Trophoblast cell (in vitro differentiated cells and primary cell): ENCODE data around the gene IFNB1. TPM values are rescaled to one million over a fixed set of nuclear protein-coding genes. Genes with fewer than 3 reads are reported as not detected.

Experiments
- DNase-seq, 2 donors: peaks; one replicate each; pipeline ENCODE4 v3.0.0-alpha.2; 2016
- H2AFZ ChIP-seq: 2 replicates; pipeline ENCODE4 v1.6.1; 2013; ENCODE audit warnings: low read length, moderate library complexity, mild to moderate bottlenecking; ENCODE audit not compliant: insufficient read depth, poor library complexity
- H2AK5ac ChIP-seq: 2 replicates; pipeline ENCODE4 v1.6.1; 2013; ENCODE audit warnings: mild to moderate bottlenecking, low read length
- H2BK120ac ChIP-seq: 2 replicates; pipeline ENCODE4 v1.6.1; 2013; ENCODE audit warnings: low read length, mild to moderate bottlenecking, moderate library complexity; ENCODE audit not compliant: insufficient read depth, poor library complexity
- H2BK12ac ChIP-seq: 2 replicates; pipeline ENCODE4 v1.6.1; 2013; ENCODE audit warnings: mild to moderate bottlenecking, low read length, moderate library complexity
- H2BK5ac ChIP-seq: 2 replicates; pipeline ENCODE4 v1.6.1; 2013; ENCODE audit warnings: low read length, low read depth, moderate library complexity, mild to moderate bottlenecking; ENCODE audit not compliant: poor library complexity
- H3K14ac ChIP-seq: 2 replicates; pipeline ENCODE4 v1.6.1; 2013; ENCODE audit warnings: mild to moderate bottlenecking, low read length
- H3K18ac ChIP-seq: 2 replicates; pipeline ENCODE4 v1.6.1; 2013; ENCODE audit warnings: mild to moderate bottlenecking, low read length
- H3K23ac ChIP-seq: 2 replicates; pipeline ENCODE4 v1.6.1; 2013; ENCODE audit warnings: low read length
- H3K27ac ChIP-seq: 2 replicates; pipeline ENCODE4 v1.5.1; 2013; ENCODE audit warnings: low read depth, mild to moderate bottlenecking, inconsistent platforms, low read length, moderate library complexity
- H3K27me3 ChIP-seq: 2 replicates; pipeline ENCODE4 v1.6.1; 2013; ENCODE audit warnings: inconsistent platforms, mild to moderate bottlenecking, low read length, moderate library complexity; ENCODE audit not compliant: insufficient read depth
- H3K36me3 ChIP-seq, 2 experiments: 1 replicate in 1 of 2; 2 replicates in 1 of 2; pipeline ENCODE4 v1.6.1; 2013; ENCODE audit warnings: low read length in 2 of 2, mild to moderate bottlenecking in 2 of 2, moderate library complexity in 1 of 2; ENCODE audit not compliant: insufficient read depth in 2 of 2, control insufficient read depth in 1 of 2
- H3K4ac ChIP-seq: 2 replicates; pipeline ENCODE4 v1.6.1; 2013; ENCODE audit warnings: low read depth, mild to moderate bottlenecking, low read length, moderate library complexity
- H3K4me1 ChIP-seq, 2 experiments: 1 replicate in 1 of 2; 2 replicates in 1 of 2; pipeline ENCODE4 v1.6.1; 2013; ENCODE audit warnings: low read length in 2 of 2, mild to moderate bottlenecking in 2 of 2, moderate library complexity in 1 of 2; ENCODE audit not compliant: insufficient read depth in 2 of 2, control insufficient read depth in 1 of 2
- H3K4me2 ChIP-seq: 2 replicates; pipeline ENCODE4 v1.6.1; 2013; ENCODE audit warnings: inconsistent platforms, mild to moderate bottlenecking, low read length, moderate library complexity
- H3K4me3 ChIP-seq: 2 replicates; pipeline ENCODE4 v1.5.1; 2013; ENCODE audit warnings: mild to moderate bottlenecking, low read depth, low read length, inconsistent platforms
- H3K79me1 ChIP-seq: one replicate; pipeline ENCODE4 v1.6.1; 2013; ENCODE audit warnings: low read length
- H3K79me2 ChIP-seq: 2 replicates; pipeline ENCODE4 v1.6.1; 2013; ENCODE audit warnings: low read length, mild to moderate bottlenecking; ENCODE audit not compliant: control insufficient read depth, insufficient read depth, poor library complexity
- H3K9ac ChIP-seq: 2 replicates; pipeline ENCODE4 v1.6.1; 2013; ENCODE audit warnings: mild to moderate bottlenecking, low read length
- H3K9me3 ChIP-seq: 2 replicates; pipeline ENCODE4 v1.6.1; 2013; ENCODE audit warnings: low read depth, mild to moderate bottlenecking, control low read depth, inconsistent platforms, low read length; ENCODE audit not compliant: insufficient read depth
- H4K12ac ChIP-seq: 2 replicates; pipeline ENCODE4 v1.6.1; 2013; ENCODE audit warnings: low read depth, mild to moderate bottlenecking, low read length, moderate library complexity
- H4K8ac ChIP-seq: 2 replicates; pipeline ENCODE4 v1.6.1; 2013; ENCODE audit warnings: low read depth, mild to moderate bottlenecking, low read length, moderate library complexity
- H4K91ac ChIP-seq: one replicate; pipeline ENCODE4 v1.6.1; 2013; ENCODE audit warnings: low read depth, mild to moderate bottlenecking, low read length, moderate library complexity
- WGBS: extraction: QIAGEN DNeasy Blood & Tissue Kit; methylation state at CpG from one replicate; pipeline ENCODE4 v1.1.7; 2013; ENCODE audit warnings: missing lambda C conversion rate; ENCODE audit not compliant: insufficient read length, insufficient coverage; ENCODE audit errors: extremely low coverage; 5-methylcytosine and 5-hydroxymethylcytosine counted together
- polyA plus RNA-seq: library from polyadenylated mRNA; stranded (reverse); fragments of 200-250 nt; gene quantifications from 2 replicates; pipeline ENCODE4 v1.2.3, GENCODE V29; 2013

The IFNB1 gene
- polyA plus RNA-seq = not detected in 2 replicates

DNA sequence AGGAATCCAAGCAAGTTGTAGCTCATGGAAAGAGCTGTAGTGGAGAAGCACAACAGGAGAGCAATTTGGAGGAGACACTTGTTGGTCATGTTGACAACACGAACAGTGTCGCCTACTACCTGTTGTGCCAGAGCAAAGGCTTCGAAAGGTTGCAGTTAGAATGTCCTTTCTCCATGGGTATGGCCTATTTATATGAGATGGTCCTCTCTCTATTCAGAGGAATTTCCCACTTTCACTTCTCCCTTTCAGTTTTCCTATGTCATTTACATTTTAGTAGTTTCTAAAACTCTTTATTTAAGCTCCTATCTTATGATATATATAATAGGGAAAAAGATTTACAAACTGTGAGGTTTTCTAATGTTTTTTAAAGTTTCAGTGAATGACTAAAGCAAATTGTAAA, at the start of gene IFNB1:
Gene IFNB1, minus strand, starts transcription at position 162 of the 400 bp plus-strand sequence. Its CDS starts 73 bp downstream, at position 89.
- Histone ChIP-seq H3K23ac (no peak within 1 kb of the TSS), H3K4me3 (no peak within 1 kb of the TSS), H3K79me2 (no peaks in the 10 kb centered on the region), H3K27ac (peak within 1 kb of the TSS; percentile 85), H4K12ac (no peak within 1 kb of the TSS), H3K4ac (no peak within 1 kb of the TSS), H4K91ac (peak within 1 kb of the TSS; percentile 4), H4K8ac (no peak within 1 kb of the TSS), H2AK5ac (no peak within 1 kb of the TSS), H3K79me1 (peaks cover 7% of the 10 kb centered on the region), H3K18ac (no peak within 1 kb of the TSS), H2BK5ac (no peak within 1 kb of the TSS), H3K9me3 (no peaks in the 10 kb centered on the region), H3K27me3 (no peaks in the 10 kb centered on the region), H2BK120ac (no peak within 1 kb of the TSS), H3K14ac (no peak within 1 kb of the TSS), H3K36me3 (no peaks in the 10 kb centered on the region), H3K9ac (no peak within 1 kb of the TSS), H3K4me1 (peaks cover 5 to 17% of the 10 kb centered on the region in 2 experiments), H2AFZ (no peak within 1 kb of the TSS), H3K4me2 (no peak within 1 kb of the TSS), H2BK12ac (no peak within 1 kb of the TSS)
- WGBS = no CpG with 5 or more reads among the region's 3 CpGs
- no peak for DNase-seq

DNA sequence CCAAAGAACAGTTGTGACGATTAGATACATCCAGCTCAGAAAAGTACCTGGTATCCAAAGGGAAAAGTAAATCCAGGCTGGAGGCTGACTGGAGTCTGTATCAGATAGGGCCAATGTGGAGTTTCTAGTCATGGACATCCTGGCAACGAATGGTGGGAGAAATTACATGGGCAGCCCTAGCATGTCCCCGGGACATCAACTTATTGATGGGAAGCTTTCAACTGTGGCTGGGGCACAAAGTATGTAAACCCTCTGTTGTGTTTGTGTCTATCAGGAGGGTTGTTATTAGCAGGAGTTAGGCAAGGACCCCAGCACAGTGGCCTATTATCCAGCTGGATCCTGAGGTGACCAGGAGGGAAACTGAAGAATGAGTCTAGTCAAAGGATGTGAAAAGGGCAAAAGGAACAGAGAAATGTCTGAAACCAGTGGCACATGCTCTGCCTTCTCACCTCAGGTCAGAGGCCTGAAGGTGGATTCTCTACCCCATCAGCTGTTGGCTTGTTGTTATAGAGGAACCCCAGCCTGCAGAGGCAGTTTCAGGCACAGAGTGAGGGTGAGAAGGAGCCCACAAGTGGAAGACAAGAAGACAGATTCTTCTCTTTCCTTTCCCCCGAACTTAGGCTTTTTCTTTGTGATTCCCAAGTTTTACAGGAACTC, 44.0 kb upstream of the IFNB1 start:
- Histone ChIP-seq H3K14ac (no peak overlapping the region), H3K4ac (no peak overlapping the region), H4K91ac (no peak overlapping the region), H2BK5ac (no peak overlapping the region), H3K79me1 (peaks cover 8% of the 10 kb centered on the region), H3K79me2 (no peaks in the 10 kb centered on the region), H4K12ac (no peak overlapping the region), H2AK5ac (no peak overlapping the region), H2AFZ (no peak overlapping the region), H3K4me3 (no peak overlapping the region), H3K9ac (no peak overlapping the region), H4K8ac (no peak overlapping the region), H3K23ac (no peak overlapping the region), H3K18ac (no peak overlapping the region), H2BK12ac (no peak overlapping the region), H3K27ac (no peak overlapping the region), H3K9me3 (no peaks in the 10 kb centered on the region), H3K36me3 (no peaks in the 10 kb centered on the region), H3K4me2 (no peak overlapping the region), H3K4me1 (peaks cover 10 to 14% of the 10 kb centered on the region in 2 experiments), H3K27me3 (no peaks in the 10 kb centered on the region), H2BK120ac (no peak overlapping the region)
- no peak for DNase-seq
- no CpG with 5 or more reads among the region's 4 CpGs for WGBS

GRCh38 chr9:21121079-21121478, 43.3 kb upstream of the IFNB1 start:
- no peak overlapping the region for H4K8ac ChIP-seq
- DNase-seq = no peak
- no peak overlapping the region for H2AK5ac ChIP-seq
- H2BK5ac ChIP-seq = no peak overlapping the region
- no peak overlapping the region for H3K9ac ChIP-seq
- no peak overlapping the region for H2BK12ac ChIP-seq
- no peak overlapping the region for H2AFZ ChIP-seq
- H3K79me1 ChIP-seq = peaks cover 8% of the 10 kb centered on the region
- no peaks in the 10 kb centered on the region for H3K9me3 ChIP-seq
- H3K4me1 ChIP-seq = peaks cover 10 to 14% of the 10 kb centered on the region in 2 experiments
- WGBS = no CpG with 5 or more reads among the region's 2 CpGs
- no peak overlapping the region for H2BK120ac ChIP-seq
- no peaks in the 10 kb centered on the region for H3K36me3 ChIP-seq
- no peak overlapping the region for H3K18ac ChIP-seq
- H4K91ac ChIP-seq = no peak overlapping the region
- H3K79me2 ChIP-seq = no peaks in the 10 kb centered on the region
- no peak overlapping the region for H4K12ac ChIP-seq
- no peaks in the 10 kb centered on the region for H3K27me3 ChIP-seq
- H3K27ac ChIP-seq = no peak overlapping the region
- H3K14ac ChIP-seq = no peak overlapping the region
- H3K4me2 ChIP-seq = no peak overlapping the region
- no peak overlapping the region for H3K23ac ChIP-seq
- no peak overlapping the region for H3K4me3 ChIP-seq
- no peak overlapping the region for H3K4ac ChIP-seq

GRCh38 chr9:21119093-21119770, 41.5 kb upstream of the IFNB1 start:
- H4K91ac ChIP-seq = peak overlapping the region; percentile 85
- no peaks in the 10 kb centered on the region for H3K36me3 ChIP-seq
- WGBS = no CpG with 5 or more reads among the region's 7 CpGs
- peaks cover 10 to 14% of the 10 kb centered on the region in 2 experiments for H3K4me1 ChIP-seq
- DNase-seq = peak in 1 of 2 donors; percentile 34
- no peaks in the 10 kb centered on the region for H3K79me2 ChIP-seq
- no peak overlapping the region for H2AFZ ChIP-seq
- H3K27ac ChIP-seq = no peak overlapping the region
- peaks cover 8% of the 10 kb centered on the region for H3K79me1 ChIP-seq
- no peak overlapping the region for H2AK5ac ChIP-seq
- H3K4ac ChIP-seq = no peak overlapping the region
- no peak overlapping the region for H3K4me3 ChIP-seq
- no peak overlapping the region for H4K12ac ChIP-seq
- H3K9ac ChIP-seq = no peak overlapping the region
- no peak overlapping the region for H2BK12ac ChIP-seq
- H4K8ac ChIP-seq = no peak overlapping the region
- peak overlapping the region; percentile 28 for H3K14ac ChIP-seq
- no peaks in the 10 kb centered on the region for H3K27me3 ChIP-seq
- peak overlapping the region; percentile 61 for H2BK120ac ChIP-seq
- no peak overlapping the region for H3K18ac ChIP-seq
- H3K9me3 ChIP-seq = no peaks in the 10 kb centered on the region
- no peak overlapping the region for H3K23ac ChIP-seq
- H2BK5ac ChIP-seq = peak overlapping the region; percentile 86
- no peak overlapping the region for H3K4me2 ChIP-seq
